ENCODE data around the gene SMG7. TPM values are rescaled to one million over a fixed set of nuclear protein-coding genes. Genes with fewer than 3 reads are reported as not detected.

Gene SMG7
- total RNA-seq, 1 experiment from 2014 or later = 72.9 TPM

GRCh38 chr1:183497218-183497617 lies 24.9 kb downstream of the SMG7 start:
- intact Hi-C loops (cut with micrococcal nuclease; ENCODE audit: unreplicated experiment) = no loop called here
- Histone ChIP-seq H3F3A (ENCODE audit: insufficient read depth, low read depth) (peaks cover 21% of the 10 kb centered on the region), H3K4me1 (replicated peaks; ENCODE audit: insufficient read depth) (peaks cover 20% of the 10 kb centered on the region), H3K79me2 (ENCODE audit: low read depth) (peaks cover 98% of the 10 kb centered on the region), H3K27ac (no peak overlapping the region), H3K4me2 (no peak overlapping the region), H3K9me3 (ENCODE audit: insufficient read depth, low read depth) (no peaks in the 10 kb centered on the region), H3K36me3 (ENCODE audit: low read depth) (no peaks in the 10 kb centered on the region), H3K9me2 (ENCODE audit: insufficient read depth) (no peaks in the 10 kb centered on the region), H3K4me3 (no peak overlapping the region), H4K20me1 (ENCODE audit: insufficient read depth) (peaks cover 22% of the 10 kb centered on the region), H2AFZ (no peak overlapping the region), H3K27me3 (ENCODE audit: insufficient read depth, low read depth) (no peaks in the 10 kb centered on the region)
- BruUV-seq (replicated peaks) = no TSS peak
- POLR2A ChIA-PET (ENCODE audit: unreplicated experiment) = interaction anchor here (0.7 kb wide), 1 partner anchor 476 kb away, joined by 3 read pairs; no protein-coding TSS in a partner anchor
- TF ChIP-seq EZH2 (IDR thresholded peaks at IDR 0.05; ENCODE audit: low read depth) = no peak
- no peak for TF ChIP-seq CTCF (conservative IDR thresholded peaks at IDR 0.05)
- no peak for DNase-seq
- CTCF ChIA-PET = no interaction called here

- Histone ChIP-seq H2AFZ (no peak overlapping the region), H3K9me3 (ENCODE audit: insufficient read depth, low read depth) (no peaks in the 10 kb centered on the region; the same call in 1 of the 2 replicates), H3F3A (ENCODE audit: insufficient read depth, low read depth) (peaks cover 19% of the 10 kb centered on the region), H3K4me3 (no peak overlapping the region), H3K79me2 (ENCODE audit: low read depth) (peaks cover 99% of the 10 kb centered on the region), H4K20me1 (ENCODE audit: insufficient read depth) (peaks cover 23% of the 10 kb centered on the region), H3K27me3 (ENCODE audit: insufficient read depth, low read depth) (no peaks in the 10 kb centered on the region), H3K4me2 (no peak overlapping the region), H3K27ac (no peak overlapping the region), H3K36me3 (ENCODE audit: low read depth) (no peaks in the 10 kb centered on the region), H3K4me1 (replicated peaks; ENCODE audit: insufficient read depth) (peaks cover 7% of the 10 kb centered on the region), H3K9me2 (ENCODE audit: insufficient read depth) (no peaks in the 10 kb centered on the region)
- TF ChIP-seq EZH2 (IDR thresholded peaks at IDR 0.05; ENCODE audit: low read depth) (no peak), CTCF (conservative IDR thresholded peaks at IDR 0.05) (no peak)
- no peak for DNase-seq
- ChIA-PET POLR2A (ENCODE audit: unreplicated experiment) (no interaction called here), CTCF (no interaction called here)
- no TSS peak for BruUV-seq (replicated peaks)
- intact Hi-C loops (cut with micrococcal nuclease; ENCODE audit: unreplicated experiment) = no loop called here
Measured at GRCh38 chr1:183498342-183498991, 26.2 kb downstream of the SMG7 start.

GRCh38 chr1:183505454-183506089 lies 33.3 kb downstream of the SMG7 start:
- Histone ChIP-seq H4K20me1 (ENCODE audit: insufficient read depth) (peaks cover 7% of the 10 kb centered on the region; the same call in 1 of the 2 replicates), H3K27ac (no peak overlapping the region), H3K27me3 (ENCODE audit: insufficient read depth, low read depth) (no peaks in the 10 kb centered on the region), H3K9me2 (ENCODE audit: insufficient read depth) (peaks cover 4% of the 10 kb centered on the region; the same call in 1 of the 2 replicates), H2AFZ (no peak overlapping the region), H3F3A (ENCODE audit: insufficient read depth, low read depth) (peaks cover 16% of the 10 kb centered on the region), H3K4me2 (no peak overlapping the region), H3K4me1 (replicated peaks; ENCODE audit: insufficient read depth) (no peaks in the 10 kb centered on the region), H3K79me2 (ENCODE audit: low read depth) (peaks cover 94% of the 10 kb centered on the region), H3K9me3 (ENCODE audit: insufficient read depth, low read depth) (no peaks in the 10 kb centered on the region; the same call in 1 of the 2 replicates), H3K36me3 (ENCODE audit: low read depth) (peaks cover 8% of the 10 kb centered on the region; the same call in 1 of the 2 replicates), H3K4me3 (no peak overlapping the region)
- ChIA-PET POLR2A (ENCODE audit: unreplicated experiment) (no interaction called here), CTCF (no interaction called here)
- no peak for DNase-seq
- intact Hi-C loops (cut with micrococcal nuclease; ENCODE audit: unreplicated experiment) = no loop called here
- no TSS peak for BruUV-seq (replicated peaks)
- TF ChIP-seq EZH2 (IDR thresholded peaks at IDR 0.05; ENCODE audit: low read depth) = no peak
- TF ChIP-seq CTCF (conservative IDR thresholded peaks at IDR 0.05) = no peak

Measured in PC-9 (cell line).